Stomach smooth muscle (tissue), 2 donors: Measurements from ENCODE around the gene RIN3.

Source experiments
- H3K27ac ChIP-seq: one replicate; pipeline ENCODE4 v1.7.0; 2013; ENCODE audit warnings: mild to moderate bottlenecking, low read length, inconsistent platforms
- H3K27me3 ChIP-seq, 2 donors: one replicate each; pipeline ENCODE4 v1.7.0; 2013; ENCODE audit warnings: low read length in 2 of 2; ENCODE audit not compliant: insufficient read depth in 2 of 2, control insufficient read depth in 1 of 2
- H3K36me3 ChIP-seq, 2 donors: one replicate each; pipeline ENCODE4 v1.7.0; 2013; ENCODE audit warnings: low read length in 2 of 2; ENCODE audit not compliant: control insufficient read depth in 2 of 2, insufficient read depth in 2 of 2
- H3K4me1 ChIP-seq: one replicate; pipeline ENCODE4 v1.7.0; 2013; ENCODE audit warnings: low read length; ENCODE audit not compliant: control insufficient read depth, insufficient read depth
- H3K4me3 ChIP-seq, 2 donors: one replicate each; pipeline ENCODE4 v1.7.0; 2013; ENCODE audit warnings: low read length in 2 of 2
- H3K9ac ChIP-seq, 2 donors: one replicate each; pipeline ENCODE4 v1.7.0; 2013; ENCODE audit warnings: low read length in 2 of 2, mild to moderate bottlenecking in 1 of 2
- H3K9me3 ChIP-seq, 2 donors: one replicate each; pipeline ENCODE4 v1.7.0; 2013; ENCODE audit warnings: low read length in 2 of 2; ENCODE audit not compliant: control insufficient read depth in 2 of 2
- donor health status: healthy.
- donor health status: Pancreatic carcinoma.

Gene RIN3

GRCh38 chr14:92558319-92558718 lies 44.7 kb downstream of the RIN3 start:
- peaks cover 10% of the 10 kb centered on the region for H3K4me1 ChIP-seq
- H3K9me3 ChIP-seq = no peaks in the 10 kb centered on the region
- H3K27me3 ChIP-seq = no peaks in the 10 kb centered on the region
- no peak overlapping the region for H3K4me3 ChIP-seq
- H3K36me3 ChIP-seq = peaks cover 17 to 23% of the 10 kb centered on the region in 2 donors
- H3K27ac ChIP-seq = no peak overlapping the region
- no peak overlapping the region for H3K9ac ChIP-seq

- H3K27ac ChIP-seq = no peak overlapping the region
- H3K27me3 ChIP-seq = no peaks in the 10 kb centered on the region
- H3K9me3 ChIP-seq = no peaks in the 10 kb centered on the region
- no peak overlapping the region for H3K9ac ChIP-seq
- no peak overlapping the region for H3K4me3 ChIP-seq
- peaks cover 2% of the 10 kb centered on the region for H3K4me1 ChIP-seq
- H3K36me3 ChIP-seq = peaks cover 17 to 23% of the 10 kb centered on the region in 2 donors
Observed at GRCh38 chr14:92559486-92559885, 45.9 kb downstream of the RIN3 start.

- Histone ChIP-seq H3K9ac (no peak overlapping the region), H3K36me3 (peaks cover 17 to 23% of the 10 kb centered on the region in 2 donors), H3K9me3 (no peaks in the 10 kb centered on the region), H3K27me3 (no peaks in the 10 kb centered on the region), H3K4me3 (no peak overlapping the region), H3K27ac (no peak overlapping the region), H3K4me1 (peaks cover 2% of the 10 kb centered on the region)
Observed at GRCh38 chr14:92560106-92560865, 46.7 kb downstream of the RIN3 start.

- H3K27ac ChIP-seq = no peak overlapping the region
- H3K9ac ChIP-seq = no peak overlapping the region
- peaks cover 2% of the 10 kb centered on the region for H3K4me1 ChIP-seq
- no peaks in the 10 kb centered on the region for H3K27me3 ChIP-seq
- peaks cover 20 to 24% of the 10 kb centered on the region in 2 donors for H3K36me3 ChIP-seq
- no peak overlapping the region for H3K4me3 ChIP-seq
- peaks cover 6 to 7% of the 10 kb centered on the region in 2 donors for H3K9me3 ChIP-seq
Observed at GRCh38 chr14:92561906-92562479, 48.4 kb downstream of the RIN3 start.

GRCh38 chr14:92563359-92563758 lies 49.8 kb downstream of the RIN3 start:
- Histone ChIP-seq H3K9me3 (peaks cover 8 to 10% of the 10 kb centered on the region in 2 donors), H3K4me3 (no peak overlapping the region), H3K4me1 (peaks cover 2% of the 10 kb centered on the region), H3K27ac (no peak overlapping the region), H3K9ac (no peak overlapping the region), H3K36me3 (peaks cover 19 to 21% of the 10 kb centered on the region in 2 donors), H3K27me3 (no peaks in the 10 kb centered on the region)

GRCh38 chr14:92563765-92564285 lies 50.2 kb downstream of the RIN3 start:
- Histone ChIP-seq H3K4me3 (no peak overlapping the region), H3K4me1 (peaks cover 5% of the 10 kb centered on the region)

GRCh38 chr14:92564344-92565039 lies 50.9 kb downstream of the RIN3 start:
- H3K27ac ChIP-seq = peak overlapping the region; percentile 11
- no peak overlapping the region for H3K4me3 ChIP-seq
- H3K9ac ChIP-seq = no peak overlapping the region
- peaks cover 8 to 10% of the 10 kb centered on the region in 2 donors for H3K9me3 ChIP-seq
- H3K4me1 ChIP-seq = peaks cover 10% of the 10 kb centered on the region
- peaks cover 18 to 20% of the 10 kb centered on the region in 2 donors for H3K36me3 ChIP-seq
- no peaks in the 10 kb centered on the region for H3K27me3 ChIP-seq

More at GRCh38 chr14:92563765-92564285, 50.2 kb downstream of the RIN3 start:
- H3K9me3 ChIP-seq = peaks cover 8 to 10% of the 10 kb centered on the region in 2 donors
- H3K9ac ChIP-seq = no peak overlapping the region
- H3K27me3 ChIP-seq = no peaks in the 10 kb centered on the region
- H3K27ac ChIP-seq = no peak overlapping the region
- peaks cover 20 to 21% of the 10 kb centered on the region in 2 donors for H3K36me3 ChIP-seq

- H3K36me3 ChIP-seq = peaks cover 15 to 18% of the 10 kb centered on the region in 2 donors
- no peak overlapping the region for H3K4me3 ChIP-seq
- H3K27me3 ChIP-seq = no peaks in the 10 kb centered on the region
- H3K27ac ChIP-seq = no peak overlapping the region
- H3K9me3 ChIP-seq = peaks cover 8 to 10% of the 10 kb centered on the region in 2 donors
- no peak overlapping the region for H3K9ac ChIP-seq
- H3K4me1 ChIP-seq = peaks cover 10% of the 10 kb centered on the region
Observed at GRCh38 chr14:92565040-92565717, 51.6 kb downstream of the RIN3 start.

GRCh38 chr14:92565718-92566115 lies 52.1 kb downstream of the RIN3 start:
- peaks cover 8 to 10% of the 10 kb centered on the region in 2 donors for H3K9me3 ChIP-seq
- no peak overlapping the region for H3K27ac ChIP-seq
- no peak overlapping the region for H3K4me3 ChIP-seq
- no peaks in the 10 kb centered on the region for H3K27me3 ChIP-seq
- H3K4me1 ChIP-seq = peaks cover 10% of the 10 kb centered on the region
- no peak overlapping the region for H3K9ac ChIP-seq
- peaks cover 12 to 18% of the 10 kb centered on the region in 2 donors for H3K36me3 ChIP-seq

- no peak overlapping the region for H3K4me3 ChIP-seq
- H3K27ac ChIP-seq = no peak overlapping the region
- H3K27me3 ChIP-seq = no peaks in the 10 kb centered on the region
- H3K4me1 ChIP-seq = peaks cover 18% of the 10 kb centered on the region
- H3K9me3 ChIP-seq = peaks cover 8 to 10% of the 10 kb centered on the region in 2 donors
- no peak overlapping the region for H3K9ac ChIP-seq
- peaks cover 12 to 18% of the 10 kb centered on the region in 2 donors for H3K36me3 ChIP-seq
Observed at GRCh38 chr14:92567173-92567725, 53.7 kb downstream of the RIN3 start.
